Suppressor macrophage (primary cell): ENCODE measurements around the gene PPP1R37.

Experiments used
- DNase-seq, 4 experiments: peaks; one replicate each; pipeline ENCODE4 v3.0.0-alpha.2; 2020 to 2022

The PPP1R37 gene

DNA sequence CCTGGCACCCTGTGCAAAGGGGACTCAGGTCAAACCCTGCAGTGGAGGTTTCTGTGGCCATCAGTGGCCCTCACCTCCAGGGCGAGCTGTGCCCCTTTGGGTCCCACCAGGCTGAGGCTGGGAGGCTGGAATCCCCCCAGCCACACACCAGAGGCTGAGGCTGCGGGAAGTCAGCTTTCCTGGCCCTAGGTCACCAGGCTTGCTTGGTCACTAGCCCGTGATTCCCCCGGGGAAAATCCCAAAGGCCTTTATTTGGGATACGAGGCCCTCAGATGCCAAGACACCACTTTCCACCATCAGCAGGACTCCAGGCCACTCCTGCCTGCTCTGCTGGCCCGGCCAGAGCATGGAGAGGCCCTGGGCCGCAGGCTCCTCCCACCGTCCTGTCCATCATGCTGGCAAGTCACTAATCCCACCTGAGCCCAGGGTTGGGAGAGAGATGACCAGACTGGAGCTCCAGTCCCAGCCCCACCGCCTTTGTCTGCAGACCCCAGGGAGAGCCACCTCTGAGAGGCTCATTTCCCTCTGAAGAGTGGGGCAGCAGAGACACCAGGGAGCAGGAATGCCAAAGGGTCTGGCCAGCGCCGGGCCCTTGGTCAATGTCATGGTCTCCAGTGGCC is 63.1 kb downstream of the PPP1R37 start:
- DNase-seq: no peak

- no peak for DNase-seq
Observed at GRCh38 chr19:45156751-45157150, 63.8 kb downstream of the PPP1R37 start.

DNA sequence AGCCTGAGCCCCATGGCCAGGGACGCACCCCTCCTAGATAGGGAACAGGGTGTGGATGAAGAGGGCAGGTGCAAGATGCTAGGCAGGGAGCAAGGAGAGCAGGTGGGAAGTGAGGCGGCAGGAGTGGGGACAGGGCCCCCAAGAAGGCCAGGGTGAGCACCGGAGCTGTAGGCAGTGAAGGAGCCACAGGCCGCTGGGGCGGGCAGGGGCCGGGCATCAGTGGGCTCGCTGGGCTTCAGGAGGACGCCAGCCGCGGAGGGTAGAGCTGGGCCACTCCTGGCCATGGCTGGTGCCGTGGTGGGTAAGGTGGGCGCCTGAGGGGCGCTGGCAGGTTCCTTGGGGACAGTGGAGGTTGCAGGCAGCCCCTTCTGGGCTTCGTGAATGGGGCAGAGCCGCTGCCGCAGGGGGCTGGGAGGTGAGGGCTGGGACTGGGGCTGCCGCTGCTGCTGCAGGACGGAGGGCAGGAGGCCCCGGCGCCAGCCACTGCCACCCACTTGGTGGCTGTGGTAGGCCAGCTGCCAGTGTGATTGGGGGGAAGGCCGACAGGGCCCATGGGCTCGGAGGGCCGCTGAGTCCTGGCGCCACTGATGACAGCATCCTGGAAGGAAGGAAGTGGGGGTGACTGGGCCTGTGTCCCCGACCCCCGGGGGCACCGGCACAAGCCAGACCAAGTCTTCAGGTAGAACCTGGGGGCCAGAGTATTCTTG is 65.7 kb downstream of the PPP1R37 start:
- no peak for DNase-seq

DNA sequence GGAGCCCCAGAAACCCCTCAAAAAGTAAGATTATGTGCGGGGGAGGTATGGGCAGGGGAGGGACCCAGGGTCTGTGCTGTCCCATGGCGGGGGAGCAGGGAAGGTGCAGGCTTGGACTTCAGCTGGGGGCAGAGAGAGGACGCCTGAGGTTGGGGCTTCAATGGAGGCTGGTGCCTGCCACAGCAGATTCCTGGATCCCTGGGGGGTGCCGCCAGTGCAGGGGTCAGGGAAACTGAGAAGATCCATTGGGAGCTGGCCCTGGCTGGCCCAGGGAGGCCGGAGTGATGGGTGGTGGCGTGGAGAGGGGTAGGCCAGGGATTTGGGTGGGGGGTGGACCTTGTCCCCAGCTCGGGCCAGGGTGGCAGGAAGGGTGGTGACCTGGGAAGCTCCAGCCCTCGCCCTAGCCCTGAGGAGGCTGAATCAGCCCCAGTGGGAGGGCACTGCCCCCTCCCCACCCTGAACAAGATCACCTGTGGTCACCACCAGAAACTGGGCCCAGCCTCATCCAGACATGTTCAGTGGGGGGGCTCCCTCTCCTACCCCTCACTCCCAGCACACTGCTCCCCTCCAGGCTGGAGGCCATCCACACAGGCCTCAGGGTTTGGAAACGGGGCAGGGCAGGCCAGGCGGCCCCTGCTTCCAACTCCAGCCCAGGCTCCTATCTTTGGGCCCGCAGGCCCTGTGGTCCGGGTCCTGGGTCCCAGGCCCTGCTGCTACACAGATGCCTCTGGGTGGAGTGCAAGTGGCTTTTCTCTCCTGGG is 66.4 kb downstream of the PPP1R37 start:
- DNase-seq: no peak

GRCh38 chr19:45159971-45160324 is 67.0 kb downstream of the PPP1R37 start:
- DNase-seq: no peak

GRCh38 chr19:45160870-45161737 is 68.1 kb downstream of the PPP1R37 start, which contains the start of gene NKPD1:
Gene NKPD1 (minus strand): TSS chr19:45160982. CDS start chr19:45160150, 832 bp downstream.
- DNase-seq: no peak

- DNase-seq: no peak
Observed at GRCh38 chr19:45161738-45162607, 69.0 kb downstream of the PPP1R37 start.

GRCh38 chr19:45162608-45163143 is 69.7 kb downstream of the PPP1R37 start:
- DNase-seq: no peak

- peak in 1 of 4 experiments; percentile 36 for DNase-seq
Observed at GRCh38 chr19:45163156-45163555, 70.2 kb downstream of the PPP1R37 start.

DNA sequence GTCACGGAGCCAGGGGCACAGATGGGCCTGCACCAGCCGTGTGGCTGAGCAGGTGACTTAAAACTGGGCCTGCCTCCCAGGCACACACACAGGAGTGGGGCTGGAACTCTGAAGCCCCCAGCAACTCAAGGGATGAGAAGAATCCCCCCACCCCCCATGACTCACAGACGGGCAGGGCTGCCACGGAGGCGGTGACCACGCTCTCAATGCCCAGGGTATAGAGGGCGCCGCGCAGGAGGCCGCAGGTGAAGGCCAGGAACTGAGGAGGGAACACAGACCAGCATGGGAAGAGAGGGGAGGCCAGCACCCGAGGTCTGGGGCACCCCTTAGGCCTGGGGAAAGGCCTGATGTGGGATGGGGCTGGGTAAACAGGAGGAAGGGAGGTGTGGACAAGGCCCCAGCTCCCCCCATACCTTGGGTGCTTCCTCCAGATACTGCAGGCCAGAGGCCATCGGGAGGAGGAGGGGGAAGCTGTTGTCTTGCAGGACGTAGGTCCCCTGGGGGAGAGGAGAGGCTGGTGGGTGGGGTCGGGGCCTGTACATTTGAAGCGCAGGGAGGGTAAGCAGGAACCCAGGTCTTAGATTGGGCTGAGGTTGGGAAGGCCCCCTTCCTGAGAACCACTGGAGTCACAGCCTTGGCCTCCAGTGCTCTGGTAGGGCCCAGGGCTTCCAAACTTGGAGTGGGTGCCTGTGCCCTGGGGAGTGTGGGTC is 70.9 kb downstream of the PPP1R37 start:
- no peak for DNase-seq

DNA sequence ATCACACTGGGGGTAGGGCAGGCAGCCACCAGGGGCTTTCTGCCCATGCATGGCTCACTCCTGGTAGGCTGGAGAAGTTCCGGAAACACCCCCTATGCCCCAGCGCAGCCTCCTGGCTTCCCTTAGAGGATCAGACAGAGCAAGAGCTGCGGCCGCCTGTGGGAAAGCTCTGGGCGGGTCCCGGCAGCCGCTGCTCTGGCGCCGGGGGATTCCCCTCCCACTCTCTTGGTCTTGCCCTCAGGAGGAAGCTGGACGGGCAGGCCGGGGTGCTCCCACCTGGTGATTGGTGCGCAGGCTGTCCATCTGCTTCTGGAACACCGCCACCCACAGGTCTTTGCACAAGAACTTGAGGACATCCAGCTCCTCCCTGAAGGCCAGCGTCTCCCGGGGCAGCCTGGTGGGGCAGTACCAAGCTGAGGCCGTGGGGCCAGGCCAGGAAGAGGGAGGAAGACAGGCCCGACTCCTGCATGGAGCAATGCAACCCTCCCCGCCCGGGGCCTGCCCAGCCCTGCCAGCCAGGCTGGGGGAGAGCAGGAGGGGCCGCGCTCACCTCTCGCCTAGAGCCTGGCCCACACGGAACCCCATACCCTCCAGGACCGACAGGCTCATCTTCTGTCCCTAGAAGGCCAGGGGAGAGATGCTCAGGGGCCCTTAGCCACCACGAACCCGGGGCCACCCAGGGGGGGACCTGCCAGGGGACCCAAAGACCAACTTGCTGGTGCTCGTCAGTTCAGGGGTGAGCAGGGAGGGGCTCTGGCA is 71.8 kb downstream of the PPP1R37 start:
- DNase-seq: peak; percentile 84 to 94 (median 91)

GRCh38 chr19:45166723-45167252 is 73.8 kb downstream of the PPP1R37 start:
- DNase-seq: no peak

DNA sequence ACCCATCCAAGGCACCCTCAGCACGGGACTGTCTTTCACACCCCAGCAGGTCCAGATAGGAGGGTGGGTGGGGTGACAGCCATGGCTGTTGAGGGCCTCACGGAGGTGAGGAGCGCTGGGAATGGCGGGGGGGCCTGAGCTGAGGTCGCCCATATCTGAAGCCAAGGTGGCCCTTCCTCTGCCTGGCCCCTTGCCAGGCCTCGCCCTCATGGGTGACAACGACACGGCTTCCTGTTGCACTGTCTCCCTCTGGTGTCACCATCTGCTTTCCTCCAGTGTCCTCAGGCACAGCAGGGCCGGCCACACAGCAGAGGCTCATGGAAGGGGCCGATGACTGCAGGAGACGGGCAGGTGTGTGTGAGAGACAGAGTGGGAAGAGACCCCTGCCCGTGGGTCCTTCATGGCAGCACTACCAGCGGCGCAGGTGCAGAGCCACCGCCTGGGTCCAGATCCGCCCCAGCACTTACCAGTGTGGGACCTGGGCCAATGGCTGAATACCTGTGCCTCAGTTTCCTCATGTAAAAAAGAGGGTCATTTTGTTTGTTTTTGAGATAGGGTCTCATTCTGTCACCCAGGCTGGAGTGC is 75.9 kb downstream of the PPP1R37 start:
- no peak for DNase-seq

DNA sequence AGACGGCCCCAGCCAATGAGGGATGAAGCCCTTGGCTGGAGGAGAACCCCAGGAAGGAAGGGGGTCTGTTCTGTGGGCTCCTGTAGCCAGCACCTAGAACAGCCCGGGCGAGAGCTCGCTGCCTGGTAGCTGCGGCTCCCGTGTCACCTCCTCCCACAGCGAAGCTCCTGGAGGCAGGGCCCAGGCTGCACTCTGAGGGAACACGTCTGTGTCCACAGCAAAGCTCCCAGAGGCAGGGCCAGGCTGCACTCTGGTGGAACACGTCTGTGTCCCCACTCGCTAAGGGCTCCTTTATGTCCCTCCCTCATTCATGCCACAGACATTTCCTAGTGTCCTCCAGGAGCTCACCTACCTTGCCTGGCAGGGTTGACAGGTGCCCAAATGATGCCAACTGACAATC is 76.6 kb downstream of the PPP1R37 start:
- DNase-seq: no peak

GRCh38 chr19:45170146-45171106 is 77.4 kb downstream of the PPP1R37 start:
- DNase-seq: no peak

- DNase-seq: no peak
Observed at GRCh38 chr19:45171211-45171623, 78.2 kb downstream of the PPP1R37 start.

- no peak for DNase-seq
Observed at GRCh38 chr19:45172173-45172572, 79.2 kb downstream of the PPP1R37 start.

DNA sequence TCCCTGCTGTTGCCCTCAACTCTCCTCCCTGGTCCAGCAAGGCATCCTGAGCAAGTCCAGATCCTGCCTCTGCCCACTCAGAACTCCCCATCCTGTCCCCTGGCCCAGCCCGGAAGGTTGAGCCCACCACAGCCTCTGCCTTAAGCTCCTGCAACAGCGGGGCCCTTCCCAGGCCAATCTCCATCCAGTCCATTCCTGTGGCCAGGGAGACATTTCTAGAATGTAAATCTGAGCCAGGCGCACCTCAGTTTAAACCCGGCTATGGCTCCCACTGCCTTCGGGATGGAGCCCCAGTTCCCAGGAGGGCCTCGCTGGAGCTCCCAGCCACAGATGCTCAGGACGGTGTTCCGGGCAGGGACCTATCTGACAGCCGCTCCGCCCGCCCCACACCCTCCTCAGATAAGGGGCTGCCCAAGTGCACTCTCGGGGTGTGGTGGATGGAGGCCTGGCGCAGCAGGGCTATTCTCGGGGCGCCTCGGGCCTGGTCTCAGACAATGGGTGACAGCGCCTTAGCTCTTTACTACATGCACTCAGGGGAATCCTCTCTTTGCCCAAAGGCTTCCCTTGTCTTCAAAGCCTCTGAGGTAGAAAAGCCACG is 79.7 kb downstream of the PPP1R37 start:
- DNase-seq: no peak
